Fibroblast of lung (primary cell): ENCODE measurements around the gene JAZF1.

Experiments
- CTCF ChIP-seq, 2 donors: IDR thresholded peaks in 1 of 2; conservative IDR thresholded peaks in 1 of 2; 1 replicate in 1 of 2; 2 replicates in 1 of 2; pipeline ENCODE4 v1.5.1; 2011 to 2012; ENCODE audit warnings: low read length in 2 of 2, control low read depth in 1 of 2, inconsistent platforms in 1 of 2, low read depth in 1 of 2, mild to moderate bottlenecking in 1 of 2
- EZH2 ChIP-seq: IDR thresholded peaks from 2 replicates; pipeline ENCODE4 v1.5.1; 2012; ENCODE audit warnings: low read length, control low read depth, mild to moderate bottlenecking; ENCODE audit errors: missing control alignments

DNA sequence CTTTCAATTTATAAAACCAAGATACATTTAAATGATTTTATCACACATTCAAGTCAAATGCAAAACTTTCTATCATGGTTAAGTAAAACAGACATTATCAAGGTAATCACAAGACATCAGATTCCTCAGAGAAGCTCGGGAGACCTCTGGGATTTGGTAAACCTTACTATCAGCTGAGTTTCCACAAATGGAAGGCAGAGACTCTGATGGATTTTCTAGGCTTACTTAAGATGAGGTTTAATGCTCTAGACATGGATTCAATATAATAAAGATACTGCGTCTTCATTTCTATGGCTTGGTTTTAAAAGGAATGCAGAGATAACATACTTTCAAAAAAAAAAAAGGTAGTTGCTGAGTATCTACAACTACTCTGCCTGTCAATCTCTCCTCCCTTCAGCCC is 171.7 kb downstream of the JAZF1 start:
- TF ChIP-seq CTCF (conservative IDR thresholded peaks at IDR 0.05 in 1 of 2, IDR thresholded peaks at IDR 0.05 in 1 of 2; ENCODE audit: low read depth in 1 of 2, low read length in 2 of 2) (no peak), EZH2 (no peak)
